Caco-2 (cell line): ENCODE results near the gene RABEP2. TPM values are rescaled to one million over a fixed set of nuclear protein-coding genes. Genes with fewer than 3 reads are reported as not detected.
A peak's percentile ranks its signal among the peaks of the same experiment; 100 is the strongest.

ENCODE experiments used
- BruUV-seq: library from RNA; stranded (reverse); fragments of 400-500 nt; replicated peaks from 2 replicates; lab custom pipeline; 2021; lab: Mats Ljungman, UMichigan
- CTCF ChIA-PET: fragments of 300-600 bp; sonication (Branson Sonifier 250); formaldehyde crosslinking; loops from one replicate; lab custom pipeline; 2022; ENCODE audit warnings: antibody characterized with exemption; lab: Charles Lee
- POLR2A ChIA-PET: fragments of 300-600 bp; sonication (Branson Sonifier 250); formaldehyde crosslinking; loops from one replicate; lab custom pipeline; 2022; ENCODE audit warnings: antibody characterized with exemption; lab: Charles Lee
- DNase-seq, 2 experiments: peaks; one replicate each; pipeline versions ENCODE4 v3.0.0 to v3.0.0-alpha.2; 2020 to 2022
- H3K27me3 ChIP-seq: replicated peaks from 2 replicates; pipeline ENCODE4 v1.6.0; 2011; ENCODE audit warnings: low read length; ENCODE audit not compliant: control insufficient read depth, insufficient read depth
- H3K36me3 ChIP-seq: 2 replicates; pipeline ENCODE4 v1.5.1; 2011; ENCODE audit warnings: low read length; ENCODE audit not compliant: control insufficient read depth, insufficient read depth
- H3K4me1 ChIP-seq: fragments of 250-450 bp; sonication (Bioruptor Pico); 2 replicates; pipeline ENCODE4 v1.5.1; 2020; ENCODE audit warnings: mild to moderate bottlenecking
- H3K4me3 ChIP-seq: 2 replicates; pipeline ENCODE4 v1.5.1; 2011; ENCODE audit warnings: low read depth, mild to moderate bottlenecking, control low read depth, low read length
- H3K9me3 ChIP-seq: fragments of 250-450 bp; sonication (Bioruptor Pico); 2 replicates; pipeline ENCODE4 v1.5.1; 2020; ENCODE audit warnings: mild to moderate bottlenecking, moderate library complexity
- H3K27ac Mint-ChIP-seq: one replicate; pipeline ENCODE4 v1.8.0; 2022; ENCODE audit warnings: mixed read lengths; ENCODE audit not compliant: unreplicated experiment
- H3K27me3 Mint-ChIP-seq: one replicate; pipeline ENCODE4 v1.8.0; 2022; ENCODE audit warnings: mixed read lengths; ENCODE audit not compliant: insufficient read depth, unreplicated experiment
- H3K36me3 Mint-ChIP-seq: one replicate; pipeline ENCODE4 v1.8.0; 2022; ENCODE audit warnings: mild to moderate bottlenecking, mixed read lengths; ENCODE audit not compliant: insufficient read depth, unreplicated experiment
- H3K4me1 Mint-ChIP-seq: one replicate; pipeline ENCODE4 v1.8.0; 2022; ENCODE audit warnings: low read depth, mixed read lengths; ENCODE audit not compliant: unreplicated experiment
- H3K4me3 Mint-ChIP-seq: one replicate; pipeline ENCODE4 v1.8.0; 2022; ENCODE audit warnings: mild to moderate bottlenecking, moderate library complexity, mixed read lengths; ENCODE audit not compliant: unreplicated experiment
- H3K9me3 Mint-ChIP-seq: one replicate; pipeline ENCODE4 v1.8.0; 2022; ENCODE audit warnings: mixed read lengths; ENCODE audit not compliant: unreplicated experiment
- CTCF ChIP-seq, 2 experiments: fragments of 200-600 bp in 1 of 2; IDR thresholded peaks; 1 replicate in 1 of 2; 2 replicates in 1 of 2; pipeline versions ENCODE4 v1.5.1 to v1.8.0; 2011 to 2022; ENCODE audit warnings: antibody characterized with exemption in 1 of 2, control low read depth in 1 of 2, inconsistent platforms in 1 of 2, low read depth in 1 of 2, low read length in 1 of 2, mild to moderate bottlenecking in 1 of 2, moderate library complexity in 1 of 2; ENCODE audit not compliant: insufficient read depth in 1 of 2, severe bottlenecking in 1 of 2, unreplicated experiment in 1 of 2
- intact Hi-C: fragments of 100-400 bp; cut with micrococcal nuclease; formaldehyde crosslinking; loops from one replicate; pipeline ENCODE4 v1.10.0; 2022; ENCODE audit not compliant: unreplicated experiment
- total RNA-seq: library from RNA; stranded (reverse); gene quantifications from 2 replicates; pipeline ENCODE4 v1.2.3, GENCODE V29; 2022

RABEP2 gene
- total RNA-seq, 1 experiment from 2014 or later, result 22.9 TPM

GRCh38 chr16:28958216-28958615 lies 33.2 kb upstream of the RABEP2 start:
- H3K27ac Mint-ChIP-seq, result no peak overlapping the region
- H3K36me3 Mint-ChIP-seq, result peaks cover 62% of the 10 kb centered on the region
- Histone ChIP-seq H3K4me1 (no peaks in the 10 kb centered on the region), H3K27me3 (no peaks in the 10 kb centered on the region), H3K9me3 (no peaks in the 10 kb centered on the region), H3K36me3 (peaks cover 3% of the 10 kb centered on the region; the same call in 1 of the 2 replicates), H3K4me3 (no peak overlapping the region)
- TF ChIP-seq CTCF (IDR thresholded peaks at IDR 0.05; ENCODE audit: insufficient read depth in 1 of 2, low read depth in 1 of 2, low read length in 1 of 2, severe bottlenecking in 1 of 2, unreplicated experiment in 1 of 2), result no peak
- DNase-seq, result no peak
- POLR2A ChIA-PET, result no interaction called here
- H3K27me3 Mint-ChIP-seq, result no peaks in the 10 kb centered on the region
- no peaks in the 10 kb centered on the region for H3K9me3 Mint-ChIP-seq
- no TSS peak for BruUV-seq
- H3K4me1 Mint-ChIP-seq, result no peaks in the 10 kb centered on the region
- CTCF ChIA-PET, result no interaction called here
- H3K4me3 Mint-ChIP-seq, result no peak overlapping the region
- intact Hi-C loops, result no loop called here

- H3K36me3 Mint-ChIP-seq, result peaks cover 40% of the 10 kb centered on the region
- BruUV-seq, result no TSS peak
Measured at GRCh38 chr16:28951410-28951943, 26.4 kb upstream of the RABEP2 start.

More at GRCh38 chr16:28951410-28951943, 26.4 kb upstream of the RABEP2 start:
- POLR2A ChIA-PET, result no interaction called here
- no peak for TF ChIP-seq CTCF (IDR thresholded peaks at IDR 0.05; ENCODE audit: insufficient read depth in 1 of 2, low read depth in 1 of 2, low read length in 1 of 2, severe bottlenecking in 1 of 2, unreplicated experiment in 1 of 2)
- Histone ChIP-seq H3K9me3 (no peaks in the 10 kb centered on the region), H3K4me1 (no peaks in the 10 kb centered on the region), H3K27me3 (no peaks in the 10 kb centered on the region), H3K36me3 (peaks cover 3% of the 10 kb centered on the region; the same call in 1 of the 2 replicates), H3K4me3 (peak overlapping the region; percentile 91)
- intact Hi-C loops, result no loop called here
- peak overlapping the region; percentile 92 for H3K27ac Mint-ChIP-seq
- H3K4me1 Mint-ChIP-seq, result peaks cover 7% of the 10 kb centered on the region
- CTCF ChIA-PET, result no interaction called here
- no peaks in the 10 kb centered on the region for H3K27me3 Mint-ChIP-seq
- no peak for DNase-seq
- no peaks in the 10 kb centered on the region for H3K9me3 Mint-ChIP-seq
- peak overlapping the region; percentile 88 for H3K4me3 Mint-ChIP-seq
